LNCaP clone FGC (cell line): Measurements from ENCODE around the gene OR10G3.
"Not testable (repeated sequence)": the region's sequence is repeated elsewhere in the genome, so short reads cannot be mapped to it uniquely, and the experiment has no call there.

ENCODE experiments used
- DNase-seq: peaks from one replicate; pipeline ENCODE4 v3.0.0-alpha.2; 2011; ENCODE audit warnings: low read depth
- H3K4me3 ChIP-seq: 2 replicates; pipeline ENCODE4 v1.5.1; 2011; ENCODE audit warnings: mild to moderate bottlenecking, low read depth, low read length, control low read depth
- CTCF ChIP-seq: IDR thresholded peaks from 2 replicates; pipeline ENCODE4 v1.5.1; 2012; ENCODE audit warnings: mild to moderate bottlenecking; ENCODE audit not compliant: control insufficient read depth, insufficient read depth; ENCODE audit errors: extremely low read depth

Gene OR10G3

GRCh38 chr14:21579976-21580375 is at the start of gene OR10G3:
TSS of gene OR10G3 (minus strand) at chr14:21580076. CDS start at chr14:21570744, 9,332 bp downstream.
- no peak within 1 kb of the TSS for H3K4me3 ChIP-seq
- DNase-seq, result no peak
- no peak for TF ChIP-seq CTCF

GRCh38 chr14:21626491-21627230 is 46.8 kb upstream of the OR10G3 start:
- no peak for DNase-seq
- no peak overlapping the region for H3K4me3 ChIP-seq
- no peak for TF ChIP-seq CTCF

GRCh38 chr14:21617614-21618013 is 37.7 kb upstream of the OR10G3 start:
- TF ChIP-seq CTCF, result no peak
- DNase-seq, result no peak
- no peak overlapping the region for H3K4me3 ChIP-seq

- DNase-seq, result peak; percentile 62
- no peak for TF ChIP-seq CTCF
- H3K4me3 ChIP-seq, result no peak overlapping the region
These were observed 34.4 kb upstream of the OR10G3 start for GRCh38 chr14:21614240-21614639.

GRCh38 chr14:21612324-21612723 is 32.4 kb upstream of the OR10G3 start:
- H3K4me3 ChIP-seq, result no peak overlapping the region
- DNase-seq, result no peak
- no peak for TF ChIP-seq CTCF

- not testable (repeated sequence) for H3K4me3 ChIP-seq, DNase-seq
These were observed 22.3 kb upstream of the OR10G3 start for GRCh38 chr14:21602181-21602580.

GRCh38 chr14:21589317-21589716 is 9.4 kb upstream of the OR10G3 start:
- no peak for DNase-seq
- TF ChIP-seq CTCF, result no peak
- no peak overlapping the region for H3K4me3 ChIP-seq
